Spleen (tissue), 11 donors: ENCODE results near the gene LENG8. TPM values are rescaled to one million over a fixed set of nuclear protein-coding genes. Genes with fewer than 3 reads are reported as not detected.
"Not testable (repeated sequence)": the region's sequence is repeated elsewhere in the genome, so short reads cannot be mapped to it uniquely, and the experiment has no call there.

ENCODE experiments used
- DNase-seq: peaks from one replicate; pipeline ENCODE4 v3.0.0-alpha.2; 2020
- H3K27ac ChIP-seq, 8 donors: fragments of 200-600 bp; sonication (generic) in 7 of 8; 1 replicate in 4 of 8; 2 replicates in 4 of 8; pipeline versions ENCODE4 v1.5.0 to v1.8.0; 2016 to 2021; ENCODE audit warnings: inconsistent platforms in 4 of 8, mild to moderate bottlenecking in 4 of 8, moderate library complexity in 1 of 8
- H3K27me3 ChIP-seq, 7 donors: fragments of 200-600 bp; sonication (generic) in 6 of 7; replicated peaks in 1 of 7; 1 replicate in 4 of 7; 2 replicates in 3 of 7; pipeline versions ENCODE4 v1.5.0 to v1.8.0; 2016 to 2021; ENCODE audit warnings: inconsistent platforms in 3 of 7, mild to moderate bottlenecking in 1 of 7
- H3K36me3 ChIP-seq, 6 donors: fragments of 200-600 bp; sonication (generic) in 5 of 6; 1 replicate in 4 of 6; 2 replicates in 2 of 6; pipeline versions ENCODE4 v1.5.0 to v1.8.0; 2016 to 2021; ENCODE audit warnings: inconsistent platforms in 2 of 6
- H3K4me1 ChIP-seq, 6 donors: fragments of 200-600 bp; sonication (generic) in 5 of 6; 1 replicate in 3 of 6; 2 replicates in 3 of 6; pipeline versions ENCODE4 v1.5.0 to v1.8.0; 2016 to 2021; ENCODE audit warnings: inconsistent platforms in 3 of 6
- H3K4me3 ChIP-seq, 8 donors: fragments of 200-600 bp; sonication (generic) in 7 of 8; 1 replicate in 4 of 8; 2 replicates in 4 of 8; pipeline versions ENCODE4 v1.5.0 to v1.8.0; 2016 to 2021; ENCODE audit warnings: inconsistent platforms in 4 of 8, mild to moderate bottlenecking in 4 of 8, moderate library complexity in 2 of 8
- H3K9me3 ChIP-seq, 8 donors: fragments of 200-600 bp; sonication (generic) in 7 of 8; 1 replicate in 4 of 8; 2 replicates in 4 of 8; pipeline versions ENCODE4 v1.5.0 to v1.8.0; 2016 to 2021; ENCODE audit warnings: inconsistent platforms in 4 of 8
- POLR2A ChIP-seq, 3 donors: fragments of 450-650 bp; IDR thresholded peaks; one replicate each; pipeline ENCODE4 v1.5.1; 2017; ENCODE audit warnings: antibody characterized with exemption in 3 of 3, mild to moderate bottlenecking in 1 of 3
- POLR2AphosphoS5 ChIP-seq, 3 donors: sonication (generic); formaldehyde crosslinking; IDR thresholded peaks; one replicate each; pipeline ENCODE4 v1.5.1; 2017; ENCODE audit warnings: antibody characterized with exemption in 3 of 3
- WGBS, 5 donors: extraction: QIAGEN DNeasy Blood & Tissue Kit in 3 of 5; methylation state at CpG; one replicate each; pipeline versions ENCODE4 v1.1.5 to v1.1.7; 2013 to 2018; 5-methylcytosine and 5-hydroxymethylcytosine counted together
- intact Hi-C: fragments of 100-400 bp; cut with DNase I; formaldehyde crosslinking; loops from one replicate; pipeline ENCODE4 v1.15.0; 2023; ENCODE audit warnings: low total_unique reads
- polyA plus RNA-seq, 3 donors: library from polyadenylated mRNA; stranded (reverse); fragments of 200-250 nt; gene quantifications; one replicate each; pipeline ENCODE4 v1.2.1, GENCODE V29; 2013
- total RNA-seq, 7 donors: library from RNA; depleted of rRNA in 3 of 7; stranded (reverse); fragments of >200 nt in 3 of 7; fragmentation: NEBNext Ultra II Directional in 4 of 7; extraction: Animal tissue kit (Norgen Biotek cat#: 25700) in 4 of 7; gene quantifications; one replicate each; pipeline versions ENCODE4 v1.1.0 to v1.2.1, GENCODE V29; 2016 to 2021
- TF ChIP-seq, protein P1 (sequence below), 11 experiments: fragments of 200-600 bp in 7 of 11; fragments of 450-650 bp in 4 of 11; sonication (generic) in 4 of 11; IDR thresholded peaks in 8 of 11; conservative IDR thresholded peaks in 3 of 11; 1 replicate in 7 of 11; 2 replicates in 4 of 11; pipeline versions ENCODE4 v1.4.0 to v1.8.0; 2016 to 2021; ENCODE audit warnings: antibody characterized with exemption in 11 of 11, inconsistent platforms in 4 of 11, mild to moderate bottlenecking in 1 of 11
- donor health status: healthy with polysubstance abuse.
- donor health status: DM: no; HTN: no; CAD: no; lungs with moderate emphysema.
- donor health status: DM: no; HTN: no; CAD: no.
- donor health status: Bipolar disorder and iron deficiency.
- donor health status: healthy.
- donor health status: DM: no; HTN: no; CAD: no.
- donor health status: DM: yes; HTN: yes; CAD: no.

Gene LENG8
- total and polyA plus RNA-seq, 10 donors, result 69.2 to 293 (median 178) TPM

DNA sequence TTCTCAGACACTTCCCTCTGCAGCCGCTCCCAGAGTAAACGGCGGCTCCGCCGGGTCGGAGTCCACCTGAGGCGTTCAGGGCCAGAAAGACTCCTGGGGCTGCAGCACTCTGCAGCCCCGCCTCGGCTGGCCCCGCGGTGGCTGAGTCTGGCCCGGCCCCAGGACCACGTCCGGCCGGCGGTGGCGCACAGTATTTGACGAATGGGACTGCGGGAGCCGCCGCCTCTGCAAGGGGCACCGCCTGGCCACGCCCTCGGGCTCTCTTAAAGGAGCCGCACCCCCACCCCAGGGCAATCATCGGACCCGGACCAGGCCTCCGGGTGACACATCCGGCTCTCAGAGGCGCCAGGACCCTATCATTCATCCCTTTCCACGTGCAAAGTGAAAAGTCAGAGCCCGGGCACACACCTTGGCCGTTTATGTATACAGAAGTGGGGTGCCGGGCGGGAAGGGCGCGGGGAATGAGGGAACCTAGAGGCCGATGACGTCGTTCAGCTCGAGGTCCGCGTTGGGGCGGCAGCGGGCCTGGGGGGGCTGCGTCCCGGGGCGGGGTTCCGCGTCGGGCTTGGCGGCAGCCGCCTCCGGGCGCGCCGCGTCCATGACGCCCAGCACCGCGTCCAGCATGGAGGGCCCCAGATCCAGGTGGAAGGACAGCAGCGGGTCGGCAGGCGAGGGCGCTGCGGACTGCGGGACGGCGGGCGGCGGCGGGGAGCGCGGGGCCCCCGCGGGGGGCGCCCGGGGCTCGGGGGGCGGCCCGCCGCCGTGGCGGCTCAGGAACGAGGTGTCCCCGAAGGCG, 15.8 kb downstream of the LENG8 start:
- TF ChIP-seq, protein P1, sequence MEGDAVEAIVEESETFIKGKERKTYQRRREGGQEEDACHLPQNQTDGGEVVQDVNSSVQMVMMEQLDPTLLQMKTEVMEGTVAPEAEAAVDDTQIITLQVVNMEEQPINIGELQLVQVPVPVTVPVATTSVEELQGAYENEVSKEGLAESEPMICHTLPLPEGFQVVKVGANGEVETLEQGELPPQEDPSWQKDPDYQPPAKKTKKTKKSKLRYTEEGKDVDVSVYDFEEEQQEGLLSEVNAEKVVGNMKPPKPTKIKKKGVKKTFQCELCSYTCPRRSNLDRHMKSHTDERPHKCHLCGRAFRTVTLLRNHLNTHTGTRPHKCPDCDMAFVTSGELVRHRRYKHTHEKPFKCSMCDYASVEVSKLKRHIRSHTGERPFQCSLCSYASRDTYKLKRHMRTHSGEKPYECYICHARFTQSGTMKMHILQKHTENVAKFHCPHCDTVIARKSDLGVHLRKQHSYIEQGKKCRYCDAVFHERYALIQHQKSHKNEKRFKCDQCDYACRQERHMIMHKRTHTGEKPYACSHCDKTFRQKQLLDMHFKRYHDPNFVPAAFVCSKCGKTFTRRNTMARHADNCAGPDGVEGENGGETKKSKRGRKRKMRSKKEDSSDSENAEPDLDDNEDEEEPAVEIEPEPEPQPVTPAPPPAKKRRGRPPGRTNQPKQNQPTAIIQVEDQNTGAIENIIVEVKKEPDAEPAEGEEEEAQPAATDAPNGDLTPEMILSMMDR (IDR thresholded peaks at IDR 0.05 in 8 of 11, conservative IDR thresholded peaks at IDR 0.05 in 3 of 11), result peak in 6 of 11 experiments; percentile 4 to 47 (median 42)
- peak; percentile 80 to 92 (median 86) for TF ChIP-seq POLR2AphosphoS5 (IDR thresholded peaks at IDR 0.05)
- TF ChIP-seq POLR2A (IDR thresholded peaks at IDR 0.05), result no peak
- peak; percentile 98 for DNase-seq
- H3K4me1 ChIP-seq, result peaks cover 18 to 61% (median 43%) of the 10 kb centered on the region in 6 donors
- peak overlapping the region; percentile 54 to 74 (median 64) for H3K4me3 ChIP-seq
- intact Hi-C loops, result no loop called here
- no peaks in the 10 kb centered on the region for H3K9me3 ChIP-seq
- peak overlapping the region; percentile 91 to 99 (median 96) for H3K27ac ChIP-seq
- 0 to 19% (median 9%) methylated on average over 16 to 87 of the region's 87 CpGs for WGBS, 5 donors
- peaks cover 0 to 22% (median under 1%) of the 10 kb centered on the region in 7 donors for H3K27me3 ChIP-seq
- peaks cover 0 to 28% (median 26%) of the 10 kb centered on the region in 6 donors for H3K36me3 ChIP-seq

DNA sequence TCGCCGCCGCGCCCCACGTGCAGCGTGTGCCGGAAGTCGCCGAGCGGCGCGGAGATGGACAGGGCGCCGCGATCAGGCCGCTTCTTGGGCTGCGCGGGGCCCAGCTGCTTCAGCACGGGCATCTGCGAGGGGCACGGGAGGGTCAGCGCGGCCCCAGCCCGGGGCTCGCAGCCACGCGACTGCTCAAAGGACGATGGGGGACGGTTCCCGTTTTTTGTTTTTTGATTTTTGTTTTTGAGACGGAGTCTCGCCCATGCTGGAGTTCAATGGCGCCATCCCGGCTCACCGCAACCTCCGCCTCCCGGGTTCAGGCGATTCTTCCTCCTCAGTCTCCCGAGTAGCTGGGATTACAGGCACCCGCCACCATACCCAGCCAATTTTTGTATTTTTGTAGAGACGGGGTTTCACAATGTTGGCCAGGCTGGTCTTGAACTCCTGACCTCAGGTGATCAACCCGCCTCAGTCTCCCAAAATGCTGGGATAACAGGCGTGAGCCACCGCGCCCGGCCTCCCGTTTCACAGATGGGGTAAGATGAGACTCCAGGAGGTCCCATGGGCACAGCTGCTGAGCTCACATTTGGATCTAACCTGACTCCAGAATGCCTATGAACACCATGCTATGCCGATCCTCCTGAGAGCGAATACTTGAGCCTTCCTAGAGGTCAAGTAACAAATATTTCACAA, 16.6 kb downstream of the LENG8 start:
- no peaks in the 10 kb centered on the region for H3K9me3 ChIP-seq
- peaks cover 0 to 29% (median 3%) of the 10 kb centered on the region in 7 donors for H3K27me3 ChIP-seq
- peaks cover 25 to 61% (median 42%) of the 10 kb centered on the region in 6 donors for H3K4me1 ChIP-seq
- peak; percentile 86 for DNase-seq
- intact Hi-C loops, result no loop called here
- TF ChIP-seq POLR2AphosphoS5 (IDR thresholded peaks at IDR 0.05) (no peak), POLR2A (IDR thresholded peaks at IDR 0.05) (no peak)
- TF ChIP-seq, protein P1 (IDR thresholded peaks at IDR 0.05 in 8 of 11, conservative IDR thresholded peaks at IDR 0.05 in 3 of 11), result no peak
- 74 to 96% (median 82%) methylated on average over 29 to 49 of the region's 49 CpGs for WGBS, 5 donors
- H3K36me3 ChIP-seq, result peaks cover 0 to 21% (median 18%) of the 10 kb centered on the region in 6 donors
- H3K27ac ChIP-seq, result peak overlapping the region in 3 of 8 donors; percentile 98 to 99 (median 98)
- H3K4me3 ChIP-seq, result peak overlapping the region in 2 of 8 donors; percentile 62 to 74

DNA sequence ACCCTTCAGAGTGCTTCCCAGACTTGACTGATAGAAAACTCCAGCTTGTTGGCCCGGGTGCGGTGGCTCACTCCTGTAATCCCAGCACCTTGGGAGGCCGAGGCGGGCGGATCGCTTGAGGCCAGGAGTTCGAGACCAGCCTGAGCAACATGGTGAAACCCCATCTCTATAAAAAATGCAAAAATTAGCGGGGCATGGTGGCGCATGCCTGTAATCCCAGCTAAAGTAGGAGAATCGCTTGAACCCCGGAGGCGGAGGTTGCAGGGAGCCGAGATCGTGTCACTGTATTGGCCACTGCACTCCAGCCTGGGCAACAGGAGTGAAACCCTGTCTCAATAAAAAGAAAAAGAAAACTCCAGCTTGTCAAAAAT, 17.1 kb downstream of the LENG8 start:
- Histone ChIP-seq H3K36me3 (peaks cover 0 to 15% (median 13%) of the 10 kb centered on the region in 6 donors), H3K27me3 (peaks cover 0 to 34% (median 5%) of the 10 kb centered on the region in 7 donors), H3K4me1 (peaks cover 29 to 61% (median 44%) of the 10 kb centered on the region in 6 donors)
- H3K4me3 ChIP-seq, DNase-seq, H3K9me3 ChIP-seq, intact Hi-C loops, H3K27ac ChIP-seq: not testable (repeated sequence)
- 94 to 97% (median 96%) methylated on average over 14 of the region's 14 CpGs for WGBS, 5 donors

DNA sequence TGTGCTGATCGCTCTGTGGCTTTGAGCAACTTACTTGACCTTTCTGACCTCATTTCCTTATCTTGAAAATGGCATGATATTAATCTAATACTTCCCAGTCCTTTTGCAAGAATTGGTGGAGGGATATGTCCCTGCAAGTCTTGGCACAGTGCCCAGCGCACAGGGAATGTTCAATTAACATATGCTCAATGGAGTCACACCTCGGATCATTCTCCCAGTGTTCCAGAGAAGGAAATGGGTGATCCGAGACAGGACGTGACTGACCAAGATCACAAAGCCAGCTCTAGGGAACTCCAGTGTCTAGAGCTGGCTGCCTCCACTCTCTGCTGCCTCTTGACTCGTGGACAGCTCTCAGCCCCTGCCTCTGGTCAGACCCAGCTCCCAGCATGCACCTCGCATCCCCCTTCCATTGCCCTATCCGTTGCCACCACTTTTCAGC, 20.5 kb downstream of the LENG8 start:
- no peaks in the 10 kb centered on the region for H3K36me3 ChIP-seq
- peaks cover 15 to 45% (median 36%) of the 10 kb centered on the region in 6 donors for H3K4me1 ChIP-seq
- H3K27me3 ChIP-seq, result peaks cover 0 to 59% (median 10%) of the 10 kb centered on the region in 7 donors
- no peak for DNase-seq
- 56 to 70% (median 65%) methylated on average over 8 of the region's 8 CpGs for WGBS, 5 donors
- H3K9me3 ChIP-seq, result no peaks in the 10 kb centered on the region
- TF ChIP-seq POLR2A (IDR thresholded peaks at IDR 0.05), result no peak
- no peak for TF ChIP-seq POLR2AphosphoS5 (IDR thresholded peaks at IDR 0.05)
- TF ChIP-seq, protein P1 (IDR thresholded peaks at IDR 0.05 in 8 of 11, conservative IDR thresholded peaks at IDR 0.05 in 3 of 11), result no peak
- intact Hi-C loops, result no loop called here
- peak overlapping the region in 3 of 8 donors; percentile 2 to 43 (median 27) for H3K27ac ChIP-seq
- no peak overlapping the region for H3K4me3 ChIP-seq
